ENCODE measurements around the gene STAG1.
A peak's percentile ranks its signal among the peaks of the same experiment; 100 is the strongest.
"Not testable (repeated sequence)": the region's sequence is repeated elsewhere in the genome, so short reads cannot be mapped to it uniquely, and the experiment has no call there.

The STAG1 gene

DNA sequence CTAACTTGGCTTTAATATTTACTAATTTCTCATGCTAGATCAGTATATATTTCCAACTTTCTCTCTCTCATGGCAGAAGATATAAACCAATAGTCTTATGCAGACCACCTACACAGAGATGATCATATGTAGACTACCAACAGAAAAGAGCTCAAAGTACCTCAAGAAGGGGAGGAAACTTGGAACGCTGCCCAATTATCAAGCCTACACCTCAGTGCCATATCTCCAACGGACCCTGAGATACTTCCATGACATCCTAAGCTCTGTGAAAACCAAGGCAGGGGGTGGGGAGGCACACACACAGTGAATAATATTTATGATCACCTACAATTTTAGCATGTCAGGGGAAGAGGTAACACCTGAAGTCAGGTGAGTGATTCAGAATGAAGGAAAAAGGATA is 100.6 kb downstream of the STAG1 start:
- no peak for TF ChIP-seq CTCF (IDR thresholded peaks at IDR 0.05; ENCODE audit: control insufficient read depth, extremely low read depth, insufficient read depth)
- DNase-seq (ENCODE audit: low read depth) = no peak
- no peak overlapping the region for H3K4me3 ChIP-seq (ENCODE audit: low read depth, low read length)

- no peak overlapping the region for H3K4me3 ChIP-seq (ENCODE audit: low read depth, low read length)
- DNase-seq (ENCODE audit: low read depth) = no peak
- TF ChIP-seq CTCF (IDR thresholded peaks at IDR 0.05; ENCODE audit: control insufficient read depth, extremely low read depth, insufficient read depth) = no peak
Measured at GRCh38 chr3:136650461-136650860, 101.7 kb downstream of the STAG1 start.

GRCh38 chr3:136645915-136646314 is 106.3 kb downstream of the STAG1 start:
- no peak for TF ChIP-seq CTCF (IDR thresholded peaks at IDR 0.05; ENCODE audit: control insufficient read depth, extremely low read depth, insufficient read depth)
- no peak overlapping the region for H3K4me3 ChIP-seq (ENCODE audit: low read depth, low read length)
- no peak for DNase-seq (ENCODE audit: low read depth)

DNA sequence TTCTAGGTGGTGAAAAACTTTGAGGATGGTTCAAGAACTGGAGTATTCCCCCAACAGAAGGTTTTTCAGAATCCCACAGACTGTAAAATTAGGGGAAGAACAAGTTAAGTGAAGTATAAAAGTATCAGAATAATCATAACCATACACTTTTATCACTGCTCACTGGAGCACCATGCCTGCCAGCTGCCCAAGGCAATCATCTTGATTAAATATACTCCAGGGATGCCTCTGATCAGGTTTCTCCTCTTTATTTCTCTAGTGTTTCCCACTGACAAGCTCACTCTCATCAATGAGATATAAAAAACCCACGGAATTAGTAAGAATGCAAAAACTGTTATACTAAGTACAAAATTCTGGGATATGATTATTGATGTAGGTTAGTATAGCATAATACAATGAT is 108.0 kb downstream of the STAG1 start:
- no peak for TF ChIP-seq CTCF (IDR thresholded peaks at IDR 0.05; ENCODE audit: control insufficient read depth, extremely low read depth, insufficient read depth)
- H3K4me3 ChIP-seq (ENCODE audit: low read depth, low read length) = no peak overlapping the region
- DNase-seq (ENCODE audit: low read depth) = no peak

GRCh38 chr3:136643380-136643779 is 108.8 kb downstream of the STAG1 start:
- H3K4me3 ChIP-seq (ENCODE audit: low read depth, low read length); DNase-seq (ENCODE audit: low read depth): not testable (repeated sequence)

GRCh38 chr3:136642711-136643110 is 109.5 kb downstream of the STAG1 start:
- no peak overlapping the region for H3K4me3 ChIP-seq (ENCODE audit: low read depth, low read length)
- DNase-seq (ENCODE audit: low read depth) = peak; percentile 56
- no peak for TF ChIP-seq CTCF (IDR thresholded peaks at IDR 0.05; ENCODE audit: control insufficient read depth, extremely low read depth, insufficient read depth)

- TF ChIP-seq CTCF (IDR thresholded peaks at IDR 0.05; ENCODE audit: control insufficient read depth, extremely low read depth, insufficient read depth) = no peak
- DNase-seq (ENCODE audit: low read depth) = no peak
- H3K4me3 ChIP-seq (ENCODE audit: low read depth, low read length) = no peak overlapping the region
Measured at GRCh38 chr3:136639069-136639468, 113.1 kb downstream of the STAG1 start.

DNA sequence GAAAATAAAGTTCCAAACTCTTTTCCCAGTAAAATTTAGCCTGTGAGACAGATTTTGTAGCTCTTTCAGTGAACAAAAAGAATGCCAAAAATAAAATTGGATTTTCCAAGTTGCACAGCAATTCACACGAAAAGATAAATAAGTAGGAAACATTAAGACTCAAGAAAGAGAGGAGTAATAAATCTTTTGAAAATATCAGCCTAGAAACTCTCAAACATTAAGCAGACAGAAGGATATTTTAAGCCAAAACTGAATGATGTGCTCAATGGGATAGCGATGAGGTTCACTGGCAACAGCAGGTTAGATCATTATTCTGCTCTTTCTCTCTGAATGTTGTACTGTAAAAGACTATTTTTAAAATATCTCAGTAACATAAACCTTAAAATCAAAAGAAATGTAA is 115.0 kb downstream of the STAG1 start:
- TF ChIP-seq CTCF (IDR thresholded peaks at IDR 0.05; ENCODE audit: control insufficient read depth, extremely low read depth, insufficient read depth) = no peak
- DNase-seq (ENCODE audit: low read depth) = no peak
- H3K4me3 ChIP-seq (ENCODE audit: low read depth, low read length) = no peak overlapping the region

Measured in LNCaP clone FGC (cell line).